B cell (primary cell): ENCODE measurements around the gene SMG9. TPM values are rescaled to one million over a fixed set of nuclear protein-coding genes. Genes with fewer than 3 reads are reported as not detected.

Source experiments
- ATAC-seq: fragments of 200-7000 bp; cut with Tn5 transposase; one replicate; pipeline ENCODE4 v1.10.0; 2021; ENCODE audit warnings: low read depth, mild to moderate bottlenecking, moderate number of reproducible peaks, moderate library complexity
- CTCF ChIA-PET: fragments of 350-600 bp; sonication (Branson Sonifier 250); formaldehyde crosslinking; loops from one replicate; lab custom pipeline; 2021; ENCODE audit warnings: antibody characterized with exemption, inconsistent platforms; lab: Charles Lee
- POLR2A ChIA-PET: fragments of 350-600 bp; sonication (Branson Sonifier 250); formaldehyde crosslinking; loops from one replicate; lab custom pipeline; 2021; ENCODE audit warnings: antibody characterized with exemption; lab: Charles Lee
- DNase-seq: peaks from one replicate; pipeline ENCODE4 v3.0.0; 2013
- H2AFZ ChIP-seq: 2 replicates; pipeline ENCODE4 v1.6.1; 2012; ENCODE audit warnings: mild to moderate bottlenecking, low read depth, low read length; ENCODE audit not compliant: insufficient read depth, poor library complexity, severe bottlenecking
- H3K27ac ChIP-seq, 2 donors: 1 replicate in 1 of 2; 2 replicates in 1 of 2; pipeline ENCODE4 v1.5.1; 2012 to 2013; ENCODE audit warnings: low read length in 2 of 2, mild to moderate bottlenecking in 2 of 2, moderate library complexity in 1 of 2
- H3K27me3 ChIP-seq, 4 experiments: fragments of 200-600 bp in 1 of 4; sonication (generic) in 1 of 4; replicated peaks in 1 of 4; 1 replicate in 2 of 4; 2 replicates in 2 of 4; pipeline versions ENCODE4 v1.6.1 to v1.7.0; 2013 to 2016; ENCODE audit warnings: low read length in 3 of 4, mild to moderate bottlenecking in 2 of 4, mixed read lengths in 1 of 4, moderate library complexity in 1 of 4; ENCODE audit not compliant: insufficient read depth in 4 of 4, control insufficient read depth in 3 of 4; ENCODE audit errors: control extremely low read depth in 1 of 4
- H3K36me3 ChIP-seq, 2 experiments: replicated peaks in 1 of 2; 1 replicate in 1 of 2; 2 replicates in 1 of 2; pipeline versions ENCODE4 v1.6.1 to v1.7.1; 2013; ENCODE audit warnings: low read length in 1 of 2; ENCODE audit not compliant: insufficient read depth in 2 of 2, control insufficient read depth in 1 of 2; ENCODE audit errors: control extremely low read depth in 1 of 2, extremely low read depth in 1 of 2
- H3K4me1 ChIP-seq, 2 donors: fragments of 200-600 bp in 1 of 2; sonication (generic) in 1 of 2; 1 replicate in 1 of 2; 2 replicates in 1 of 2; pipeline versions ENCODE4 v1.5.1 to v1.6.1; 2013 to 2017; ENCODE audit warnings: low read length in 2 of 2; ENCODE audit not compliant: control insufficient read depth in 2 of 2, insufficient read depth in 2 of 2
- H3K4me2 ChIP-seq: replicated peaks from 2 replicates; pipeline ENCODE3; 2012; ENCODE audit warnings: mild to moderate bottlenecking, low read depth, low read length; ENCODE audit not compliant: poor library complexity, severe bottlenecking
- H3K4me3 ChIP-seq, 5 experiments: fragments of 200-600 bp in 1 of 5; sonication (generic) in 1 of 5; 1 replicate in 3 of 5; 2 replicates in 2 of 5; pipeline versions ENCODE4 v1.5.1 to v1.7.0; 2011 to 2016; ENCODE audit warnings: low read length in 4 of 5, mild to moderate bottlenecking in 4 of 5, low read depth in 2 of 5, control low read depth in 1 of 5, moderate library complexity in 1 of 5; ENCODE audit not compliant: insufficient read depth in 1 of 5; ENCODE audit errors: control extremely low read depth in 1 of 5, extremely low read depth in 1 of 5
- H3K79me2 ChIP-seq: fragments of 200-600 bp; sonication (generic); one replicate; pipeline ENCODE4 v1.6.0; 2016; ENCODE audit warnings: low read length; ENCODE audit not compliant: control insufficient read depth, insufficient read depth
- H3K9ac ChIP-seq: fragments of 200-600 bp; sonication (generic); 2 replicates; pipeline ENCODE4 v1.6.1; 2017; ENCODE audit warnings: mild to moderate bottlenecking, low read length, moderate library complexity
- H3K9me3 ChIP-seq, 3 donors: one replicate each; pipeline versions ENCODE4 v1.6.1 to v1.7.1; 2013; ENCODE audit warnings: low read length in 2 of 3; ENCODE audit not compliant: control insufficient read depth in 2 of 3, insufficient read depth in 1 of 3; ENCODE audit errors: control extremely low read depth in 1 of 3
- H4K20me1 ChIP-seq: 2 replicates; pipeline ENCODE4 v1.6.0; 2012; ENCODE audit warnings: mild to moderate bottlenecking, low read length; ENCODE audit not compliant: insufficient read depth, control insufficient read depth, poor library complexity, severe bottlenecking
- H3K27ac Mint-ChIP-seq: one replicate; pipeline ENCODE4 v1.8.0; 2021; ENCODE audit warnings: mixed read lengths
- H3K27me3 Mint-ChIP-seq: one replicate; pipeline ENCODE4 v1.8.0; 2021; ENCODE audit warnings: mixed read lengths
- H3K4me1 Mint-ChIP-seq: one replicate; pipeline ENCODE4 v1.8.0; 2021; ENCODE audit warnings: mixed read lengths
- H3K4me3 Mint-ChIP-seq: one replicate; pipeline ENCODE4 v1.8.0; 2021; ENCODE audit warnings: mixed read lengths
- H3K9me3 Mint-ChIP-seq: one replicate; pipeline ENCODE4 v1.8.0; 2022; ENCODE audit warnings: mixed read lengths; ENCODE audit not compliant: insufficient read depth
- EZH2 ChIP-seq: IDR thresholded peaks from 2 replicates; pipeline ENCODE4 v1.6.1; 2012; ENCODE audit warnings: borderline replicate concordance, low read depth, mild to moderate bottlenecking, moderate library complexity, low read length; ENCODE audit not compliant: insufficient read depth, poor library complexity, severe bottlenecking
- WGBS: methylation state at CpG from one replicate; pipeline ENCODE4 v1.1.5; 2013; ENCODE audit warnings: missing lambda C conversion rate; ENCODE audit not compliant: insufficient coverage; 5-methylcytosine and 5-hydroxymethylcytosine counted together
- intact Hi-C: fragments of 100-400 bp; cut with micrococcal nuclease; formaldehyde crosslinking; loops from one replicate; pipeline ENCODE4 v1.10.0; 2022
- polyA plus RNA-seq: library from polyadenylated mRNA; depleted of rRNA; stranded (reverse); fragments of >200 nt; gene quantifications from 2 replicates; pipeline ENCODE4 v1.2.3, GENCODE V29; 2012
- total RNA-seq, 2 donors: library from RNA; stranded (reverse); fragments of 120-200 nt in 1 of 2; gene quantifications; 1 replicate in 1 of 2; 2 replicates in 1 of 2; pipeline versions ENCODE4 v1.2.3 to v1.2.4, GENCODE V29; 2013 to 2022
- TF ChIP-seq, protein P1 (sequence below): fragments of 200-600 bp; IDR thresholded peaks from one replicate; pipeline ENCODE4 v1.8.0; 2022; ENCODE audit warnings: antibody characterized with exemption, mild to moderate bottlenecking

The SMG9 gene
- total and polyA plus RNA-seq, 2 donors (not counting 1 experiment from before 2014, with no cell fraction given), result 33.9 to 87.5 TPM

DNA sequence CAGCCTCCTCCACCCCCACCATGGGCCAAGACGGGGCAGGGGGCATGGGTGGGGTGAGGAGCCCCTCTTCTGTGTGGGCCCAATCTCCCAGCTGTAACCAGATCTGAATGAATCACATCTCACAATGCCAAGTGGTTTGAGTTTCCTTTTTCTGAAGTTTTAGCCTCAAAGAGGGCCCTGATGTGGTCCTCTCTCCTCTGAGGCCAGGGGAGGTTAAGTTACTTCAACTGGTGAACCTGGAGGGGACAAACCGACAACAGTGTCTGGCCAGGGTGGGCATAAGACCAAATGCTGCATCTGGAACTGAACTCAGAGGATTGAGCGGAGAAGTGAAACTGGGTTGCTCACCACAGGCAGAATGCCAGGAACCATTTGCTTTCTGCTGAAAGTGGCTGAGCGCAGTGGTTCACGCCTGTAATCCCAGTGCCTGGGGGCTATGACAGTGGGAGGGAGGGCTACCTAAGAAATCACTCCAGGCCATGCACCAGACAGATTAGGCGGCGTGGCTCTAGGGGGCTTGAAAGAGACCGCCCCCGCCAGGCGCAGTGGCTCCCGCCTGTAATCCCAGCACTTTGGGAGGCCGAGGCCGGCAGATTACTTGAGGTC lies 54.3 kb downstream of the SMG9 start:
- peak overlapping the region; percentile 75 for H2AFZ ChIP-seq

More for the DNA sequence above, 54.3 kb downstream of the SMG9 start:
- ChIA-PET CTCF (interaction anchor here (0.6 kb wide), 1 partner anchor 38 kb away, joined by 5 read pairs; no protein-coding TSS in a partner anchor), POLR2A (no interaction called here)
- H3K4me1 ChIP-seq, result peaks cover 26 to 29% of the 10 kb centered on the region in 2 donors
- H3K27ac Mint-ChIP-seq, result peak overlapping the region; percentile 92
- TF ChIP-seq, protein P1, sequence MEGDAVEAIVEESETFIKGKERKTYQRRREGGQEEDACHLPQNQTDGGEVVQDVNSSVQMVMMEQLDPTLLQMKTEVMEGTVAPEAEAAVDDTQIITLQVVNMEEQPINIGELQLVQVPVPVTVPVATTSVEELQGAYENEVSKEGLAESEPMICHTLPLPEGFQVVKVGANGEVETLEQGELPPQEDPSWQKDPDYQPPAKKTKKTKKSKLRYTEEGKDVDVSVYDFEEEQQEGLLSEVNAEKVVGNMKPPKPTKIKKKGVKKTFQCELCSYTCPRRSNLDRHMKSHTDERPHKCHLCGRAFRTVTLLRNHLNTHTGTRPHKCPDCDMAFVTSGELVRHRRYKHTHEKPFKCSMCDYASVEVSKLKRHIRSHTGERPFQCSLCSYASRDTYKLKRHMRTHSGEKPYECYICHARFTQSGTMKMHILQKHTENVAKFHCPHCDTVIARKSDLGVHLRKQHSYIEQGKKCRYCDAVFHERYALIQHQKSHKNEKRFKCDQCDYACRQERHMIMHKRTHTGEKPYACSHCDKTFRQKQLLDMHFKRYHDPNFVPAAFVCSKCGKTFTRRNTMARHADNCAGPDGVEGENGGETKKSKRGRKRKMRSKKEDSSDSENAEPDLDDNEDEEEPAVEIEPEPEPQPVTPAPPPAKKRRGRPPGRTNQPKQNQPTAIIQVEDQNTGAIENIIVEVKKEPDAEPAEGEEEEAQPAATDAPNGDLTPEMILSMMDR, result no peak
- TF ChIP-seq EZH2, result no peak
- no peaks in the 10 kb centered on the region for H3K36me3 ChIP-seq
- no peaks in the 10 kb centered on the region for H4K20me1 ChIP-seq
- no peaks in the 10 kb centered on the region for H3K79me2 ChIP-seq
- peak; percentile 56 for DNase-seq
- peak overlapping the region; percentile 79 for H3K4me2 ChIP-seq
- WGBS, result 71% methylated on average over 12 of the region's 13 CpGs
- H3K4me3 Mint-ChIP-seq, result peak overlapping the region; percentile 92
- H3K9me3 ChIP-seq, result peaks cover 0 to 7% (median 3%) of the 10 kb centered on the region in 3 donors
- peak overlapping the region; percentile 34 to 83 for H3K27ac ChIP-seq
- H3K9me3 Mint-ChIP-seq, result peaks cover 4% of the 10 kb centered on the region
- H3K27me3 ChIP-seq, result peaks cover 0 to 17% (median 0%) of the 10 kb centered on the region in 4 experiments
- peak overlapping the region; percentile 70 for H3K9ac ChIP-seq
- peak; percentile 21 for ATAC-seq
- peaks cover 20% of the 10 kb centered on the region for H3K27me3 Mint-ChIP-seq
- H3K4me3 ChIP-seq, result peak overlapping the region in 1 of 5 experiments; percentile 61
- intact Hi-C loops, result loop anchor here (2.0 kb wide), 1 partner anchor 24 kb away; no protein-coding TSS in a partner anchor
- peaks cover 28% of the 10 kb centered on the region for H3K4me1 Mint-ChIP-seq
